GM12875 (cell line): ENCODE data around the gene PDE6A.

ENCODE experiments used
- H3K4me3 ChIP-seq: one replicate; pipeline ENCODE4 v1.5.1; 2011; ENCODE audit warnings: low read depth, low read length, control low read depth
- CTCF ChIP-seq: IDR thresholded peaks from 2 replicates; pipeline ENCODE4 v1.5.1; 2011; ENCODE audit warnings: low read depth, mild to moderate bottlenecking, control low read depth, inconsistent platforms, low read length, moderate library complexity, borderline replicate concordance; ENCODE audit not compliant: insufficient read depth

PDE6A gene

GRCh38 chr5:149940941-149941644, 3.5 kb downstream of the PDE6A start:
- H3K4me3 ChIP-seq, result no peak overlapping the region
- TF ChIP-seq CTCF, result no peak

- no peak for TF ChIP-seq CTCF
- H3K4me3 ChIP-seq, result no peak overlapping the region
Measured at GRCh38 chr5:149940077-149940574, 4.5 kb downstream of the PDE6A start.

- TF ChIP-seq CTCF, result no peak
- no peak overlapping the region for H3K4me3 ChIP-seq
Measured at GRCh38 chr5:149939546-149939945, 5.0 kb downstream of the PDE6A start.

- TF ChIP-seq CTCF, result no peak
- H3K4me3 ChIP-seq, result no peak overlapping the region
Measured at GRCh38 chr5:149938791-149939358, 5.7 kb downstream of the PDE6A start.

- no peak for TF ChIP-seq CTCF
- no peak overlapping the region for H3K4me3 ChIP-seq
Measured at GRCh38 chr5:149938279-149938678, 6.3 kb downstream of the PDE6A start.

GRCh38 chr5:149937610-149938009, 7.0 kb downstream of the PDE6A start:
- no peak for TF ChIP-seq CTCF
- no peak overlapping the region for H3K4me3 ChIP-seq

GRCh38 chr5:149936700-149937091, 7.9 kb downstream of the PDE6A start:
- no peak for TF ChIP-seq CTCF
- no peak overlapping the region for H3K4me3 ChIP-seq
